22Rv1 (cell line): ENCODE measurements around the gene HSF2BP.

Experiments
- H3K27ac ChIP-seq: fragments of 450-650 bp; 2 replicates; pipeline ENCODE4 v1.5.1; 2017
- CTCF ChIP-seq: fragments of 450-650 bp; IDR thresholded peaks from 2 replicates; pipeline ENCODE4 v1.5.1; 2017; ENCODE audit warnings: mild to moderate bottlenecking
- ZFX ChIP-seq: fragments of 450-650 bp; IDR thresholded peaks from 2 replicates; pipeline ENCODE4 v1.6.1; 2017; ENCODE audit warnings: antibody characterized with exemption, borderline replicate concordance

The HSF2BP gene

GRCh38 chr21:43659136-43660000 lies at the start of gene HSF2BP, which contains the start of gene RRP1B:
Gene HSF2BP (minus strand): TSS chr21:43659488. CDS start chr21:43658096, 1,392 bp downstream.
Gene RRP1B (plus strand): TSS chr21:43659560. CDS start chr21:43659665, 105 bp downstream.
- peak within 1 kb of the TSS; percentile 82 for H3K27ac ChIP-seq
- peak; percentile 29 for TF ChIP-seq CTCF
- TF ChIP-seq ZFX: no peak

GRCh38 chr21:43708745-43709381 lies 49.6 kb upstream of the HSF2BP start:
- TF ChIP-seq ZFX: no peak
- no peak for TF ChIP-seq CTCF
- no peak overlapping the region for H3K27ac ChIP-seq

- no peak overlapping the region for H3K27ac ChIP-seq
- TF ChIP-seq CTCF: no peak
- no peak for TF ChIP-seq ZFX
Observed at GRCh38 chr21:43707462-43707861, 48.2 kb upstream of the HSF2BP start.

GRCh38 chr21:43703035-43703880 lies 44.0 kb upstream of the HSF2BP start:
- TF ChIP-seq ZFX: no peak
- TF ChIP-seq CTCF: no peak
- H3K27ac ChIP-seq: no peak overlapping the region

GRCh38 chr21:43702785-43703034 lies 43.4 kb upstream of the HSF2BP start:
- TF ChIP-seq ZFX (no peak), CTCF (no peak)
- no peak overlapping the region for H3K27ac ChIP-seq

GRCh38 chr21:43701936-43702784 lies 42.9 kb upstream of the HSF2BP start:
- no peak for TF ChIP-seq ZFX
- no peak for TF ChIP-seq CTCF
- H3K27ac ChIP-seq: no peak overlapping the region
